Stimulated activated CD4-positive, alpha-beta T cell treated with anti-CD3 and anti-CD28 coated beads, Interleukin-12 subunit alpha, Interleukin-12 subunit beta, amount 100 ng/mL, for 48 hours (primary cell): ENCODE results near the gene PCYT1A.
"Not testable (repeated sequence)": the region's sequence is repeated elsewhere in the genome, so short reads cannot be mapped to it uniquely, and the experiment has no call there.

Experiments
- DNase-seq, 3 donors: peaks; one replicate each; pipeline ENCODE4 v3.0.0-alpha.2; 2020; ENCODE audit warnings: low read depth in 2 of 3, low spot score in 1 of 3

PCYT1A gene

DNA sequence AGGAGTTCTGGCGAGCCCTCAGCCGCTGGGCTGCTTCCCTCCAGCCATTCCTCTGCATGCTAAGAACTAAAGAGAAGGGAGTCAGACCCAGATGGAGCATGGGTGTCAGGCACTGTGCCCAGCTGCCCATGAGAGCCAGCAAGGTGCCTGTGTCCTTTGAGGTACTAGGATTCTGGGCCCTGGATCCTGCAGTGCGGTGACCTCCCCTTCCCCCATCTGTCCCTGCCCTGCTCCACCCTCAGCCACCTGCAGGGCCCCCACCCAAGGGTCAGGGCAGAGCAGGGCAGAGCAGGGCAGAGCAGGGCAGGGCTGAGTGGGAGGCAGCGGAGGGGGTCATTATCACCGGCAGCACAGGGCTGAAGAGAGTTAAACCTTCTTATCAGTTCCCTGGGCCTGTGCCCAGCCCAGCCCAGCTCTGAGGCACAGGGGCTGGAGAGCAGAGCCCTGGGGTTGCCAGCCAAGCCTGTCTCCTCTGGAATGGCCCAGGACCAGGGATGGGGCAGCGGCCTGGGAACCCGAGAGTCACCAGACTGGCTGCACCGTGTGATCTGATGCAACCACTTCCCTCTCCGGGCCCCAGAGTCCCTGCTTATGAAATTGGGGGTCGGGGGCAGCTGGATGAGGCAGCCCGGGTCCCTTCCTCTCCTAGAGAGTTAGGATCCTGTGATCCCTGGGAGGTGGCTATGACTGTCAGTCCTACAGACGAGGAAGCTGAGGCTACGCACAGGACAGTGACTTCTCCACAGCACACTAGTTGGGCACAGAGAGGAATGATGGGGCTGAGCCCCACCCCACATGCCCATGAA is 93.6 kb downstream of the PCYT1A start:
- no peak for DNase-seq

- no peak for DNase-seq
These were observed 94.3 kb downstream of the PCYT1A start for GRCh38 chr3:196193133-196193735.

DNA sequence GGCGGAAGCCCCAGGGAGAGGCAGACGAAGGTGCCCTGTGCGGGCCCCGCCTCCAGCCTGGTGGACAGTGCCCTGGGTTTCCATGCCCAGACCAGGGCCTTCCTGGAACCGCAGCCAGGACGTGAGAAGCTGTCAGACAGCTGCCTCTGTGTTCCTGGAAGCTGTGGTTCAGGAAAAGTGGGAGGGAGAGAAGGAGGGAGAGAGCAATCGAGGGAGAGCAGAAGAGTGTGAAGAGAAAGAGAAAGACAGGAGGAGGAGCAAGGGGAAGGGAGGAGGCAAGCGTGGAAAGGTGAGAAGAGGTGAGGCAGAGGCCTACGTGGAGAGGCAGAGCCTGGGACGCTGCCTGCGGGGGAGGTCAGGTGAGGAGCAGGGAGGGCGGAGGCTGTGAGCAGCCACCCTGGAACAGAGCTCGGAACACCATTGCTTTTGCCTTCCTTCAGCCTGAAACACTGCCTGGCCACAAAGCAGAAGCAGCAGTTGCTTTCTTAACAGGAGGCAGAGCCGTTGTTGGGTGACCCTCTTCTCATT is 94.9 kb downstream of the PCYT1A start:
- DNase-seq = no peak

DNA sequence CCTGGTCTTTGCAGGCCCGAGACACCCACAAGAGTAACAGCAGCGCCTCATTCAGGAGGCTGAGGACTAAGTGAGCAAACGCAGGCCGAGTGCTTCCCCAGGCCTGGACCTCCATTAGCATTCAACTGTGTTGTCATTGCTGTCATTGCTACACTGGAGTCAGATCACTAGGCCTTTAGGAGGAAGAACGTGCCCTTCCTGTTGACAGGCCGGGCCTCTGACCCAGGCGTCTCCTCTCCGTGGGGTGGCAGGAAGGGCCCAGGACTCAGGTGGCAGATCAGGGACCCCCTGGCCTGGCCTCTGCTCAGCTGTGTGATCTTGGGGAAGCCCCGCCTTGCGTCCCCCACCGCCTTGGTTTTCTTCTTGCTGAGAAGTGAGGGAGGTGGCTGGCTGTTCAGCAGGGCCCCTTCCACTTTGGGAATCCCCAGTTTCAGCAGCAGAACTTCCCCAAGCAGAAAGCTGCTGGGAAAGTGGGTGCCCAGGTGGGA is 95.4 kb downstream of the PCYT1A start:
- peak in 1 of 3 donors; percentile 35 for DNase-seq

DNA sequence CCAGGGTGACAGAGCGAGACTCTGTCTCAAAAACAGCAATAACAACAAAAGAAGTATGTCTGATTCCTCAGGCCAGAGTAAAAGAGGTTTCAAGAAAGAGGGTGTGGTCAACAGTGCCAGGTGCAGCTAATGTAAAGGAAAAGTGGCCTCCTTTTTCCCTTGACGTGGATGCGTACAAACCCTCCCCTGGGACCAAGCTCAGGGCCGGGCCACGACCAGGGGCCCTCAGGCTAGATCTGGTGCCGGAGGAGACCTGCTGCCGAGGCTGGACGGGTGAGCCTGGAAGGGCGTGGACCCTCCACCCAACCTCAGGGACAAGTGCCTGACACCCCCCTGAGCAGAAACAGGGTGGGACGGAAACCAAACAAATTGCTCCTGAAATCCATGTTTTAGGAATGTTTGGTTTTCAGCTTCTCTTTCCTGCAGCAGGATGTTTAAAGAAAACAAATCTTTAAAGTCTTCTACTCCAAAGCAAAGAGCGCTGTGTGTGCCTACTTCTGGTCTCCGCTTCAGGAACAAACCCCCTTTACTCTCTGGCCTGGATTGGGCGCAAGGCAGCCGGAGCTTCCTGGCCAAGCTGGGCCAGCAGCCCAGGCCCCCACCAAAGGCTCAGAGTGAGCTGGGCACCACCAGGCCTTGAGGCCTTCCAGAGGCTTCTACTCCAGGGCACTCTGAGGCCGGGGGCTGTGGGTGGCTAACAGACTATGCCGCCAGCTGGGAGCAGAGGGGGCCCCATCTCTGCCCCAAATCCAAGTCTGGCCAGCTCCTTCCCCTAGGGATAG is 97.8 kb downstream of the PCYT1A start:
- DNase-seq = no peak

- no peak for DNase-seq
These were observed 100.6 kb downstream of the PCYT1A start for GRCh38 chr3:196186651-196187573.

- DNase-seq = no peak
These were observed 102.6 kb downstream of the PCYT1A start for GRCh38 chr3:196184881-196185280.

DNA sequence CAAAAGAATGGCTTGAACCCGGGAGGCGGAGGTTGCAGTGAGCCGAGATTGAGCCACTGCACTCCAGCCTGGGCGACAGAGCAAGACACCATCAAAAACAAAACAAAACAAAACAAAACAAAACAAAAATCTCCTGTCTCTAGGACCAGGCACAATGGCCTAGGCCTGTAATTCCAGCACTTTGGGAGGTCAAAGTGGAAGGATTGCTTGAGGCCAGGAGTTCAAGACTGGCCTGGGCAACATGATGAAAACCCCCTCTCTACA is 103.4 kb downstream of the PCYT1A start:
- not testable (repeated sequence) for DNase-seq

DNA sequence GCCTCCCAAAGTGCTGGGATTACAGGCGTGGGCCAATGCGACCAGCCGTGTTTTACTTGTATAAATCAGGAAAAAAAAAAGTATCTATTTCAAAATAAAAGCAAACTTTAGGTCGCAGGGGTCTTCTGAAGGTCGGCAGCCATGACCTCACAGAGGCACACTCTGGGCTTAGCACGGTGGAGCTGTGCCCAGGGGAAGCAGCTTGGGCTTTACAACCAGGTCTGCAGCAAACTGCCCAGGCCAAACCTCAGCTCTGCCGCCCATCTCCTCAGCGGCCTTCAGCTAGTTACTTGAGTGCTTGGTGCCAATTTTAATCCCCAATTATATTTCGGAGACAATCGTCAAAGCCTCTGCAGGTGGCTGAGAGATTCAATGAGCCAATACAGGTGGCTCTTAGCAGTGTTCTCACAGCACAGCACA is 106.4 kb downstream of the PCYT1A start:
- no peak for DNase-seq

DNA sequence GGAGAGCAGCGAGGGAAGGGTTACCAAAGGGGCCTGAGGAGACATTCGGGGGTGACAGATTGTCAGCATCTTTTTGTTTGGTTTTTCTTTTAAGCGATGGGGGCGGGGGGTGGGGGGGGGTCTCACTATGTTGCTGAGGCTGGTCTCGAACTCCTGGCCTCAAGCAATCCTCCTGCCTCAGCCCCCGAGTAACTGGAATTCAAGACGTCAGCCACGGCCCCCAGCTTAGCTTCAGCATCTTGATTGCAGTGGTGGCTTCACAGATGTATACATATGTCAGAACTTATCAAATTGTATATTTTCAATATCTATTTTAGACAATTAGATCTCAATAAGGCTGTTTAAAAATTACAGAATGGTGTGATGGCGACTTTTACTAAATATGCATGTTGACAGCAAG is 107.2 kb downstream of the PCYT1A start:
- no peak for DNase-seq
